ENCODE measurements around the gene ANO4. TPM values are rescaled to one million over a fixed set of nuclear protein-coding genes. Genes with fewer than 3 reads are reported as not detected.
"Not testable (repeated sequence)": the region's sequence is repeated elsewhere in the genome, so short reads cannot be mapped to it uniquely, and the experiment has no call there.

ANO4 gene
- total RNA-seq, 2 donors from 2014 or later = 3.4 to 4.0 TPM

DNA sequence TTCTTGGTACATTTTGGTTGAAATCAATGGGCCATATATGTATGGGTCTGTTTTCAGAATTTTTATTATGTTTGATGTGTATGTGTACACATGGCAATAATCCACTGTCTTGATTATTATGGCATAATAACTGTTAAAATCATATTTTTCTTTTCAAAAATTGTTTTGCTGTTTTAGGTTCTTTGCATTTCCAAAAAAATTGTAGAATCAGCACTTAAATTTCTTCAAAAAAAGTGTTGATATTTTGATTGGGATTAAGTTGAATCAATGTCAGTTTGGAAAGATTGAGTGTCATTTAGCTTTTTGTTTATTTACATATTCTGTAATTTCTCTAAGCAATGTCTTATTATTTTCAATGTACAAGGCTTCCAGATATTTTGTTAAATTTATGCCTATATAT is 261.4 kb downstream of the ANO4 start:
- no peak for DNase-seq
- H3K36me3 ChIP-seq (ENCODE audit: control insufficient read depth, insufficient read depth, low read length) = no peaks in the 10 kb centered on the region
- no peak overlapping the region for H3K9ac ChIP-seq (ENCODE audit: extremely low read depth, low read length, poor library complexity, severe bottlenecking)
- no peak overlapping the region for H3K27ac ChIP-seq (ENCODE audit: low read depth, low read length)
- no peak overlapping the region for H3K27ac Mint-ChIP-seq
- H3K4me3 ChIP-seq (ENCODE audit: low read length) = no peak overlapping the region
- no peaks in the 10 kb centered on the region for H3K9me3 ChIP-seq (ENCODE audit: control insufficient read depth, low read length)
- no peaks in the 10 kb centered on the region for H3K4me1 Mint-ChIP-seq
- H3K4me3 Mint-ChIP-seq = no peak overlapping the region
- H3K9me3 Mint-ChIP-seq = peaks cover 8% of the 10 kb centered on the region
- TF ChIP-seq, protein P1, sequence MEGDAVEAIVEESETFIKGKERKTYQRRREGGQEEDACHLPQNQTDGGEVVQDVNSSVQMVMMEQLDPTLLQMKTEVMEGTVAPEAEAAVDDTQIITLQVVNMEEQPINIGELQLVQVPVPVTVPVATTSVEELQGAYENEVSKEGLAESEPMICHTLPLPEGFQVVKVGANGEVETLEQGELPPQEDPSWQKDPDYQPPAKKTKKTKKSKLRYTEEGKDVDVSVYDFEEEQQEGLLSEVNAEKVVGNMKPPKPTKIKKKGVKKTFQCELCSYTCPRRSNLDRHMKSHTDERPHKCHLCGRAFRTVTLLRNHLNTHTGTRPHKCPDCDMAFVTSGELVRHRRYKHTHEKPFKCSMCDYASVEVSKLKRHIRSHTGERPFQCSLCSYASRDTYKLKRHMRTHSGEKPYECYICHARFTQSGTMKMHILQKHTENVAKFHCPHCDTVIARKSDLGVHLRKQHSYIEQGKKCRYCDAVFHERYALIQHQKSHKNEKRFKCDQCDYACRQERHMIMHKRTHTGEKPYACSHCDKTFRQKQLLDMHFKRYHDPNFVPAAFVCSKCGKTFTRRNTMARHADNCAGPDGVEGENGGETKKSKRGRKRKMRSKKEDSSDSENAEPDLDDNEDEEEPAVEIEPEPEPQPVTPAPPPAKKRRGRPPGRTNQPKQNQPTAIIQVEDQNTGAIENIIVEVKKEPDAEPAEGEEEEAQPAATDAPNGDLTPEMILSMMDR (conservative IDR thresholded peaks at IDR 0.05) = no peak
- no peaks in the 10 kb centered on the region for H3K36me3 Mint-ChIP-seq (ENCODE audit: low read depth)
- no peaks in the 10 kb centered on the region for H3K4me1 ChIP-seq (ENCODE audit: control insufficient read depth, insufficient read depth, low read length)
- no peaks in the 10 kb centered on the region for H3K27me3 Mint-ChIP-seq (ENCODE audit: insufficient read depth)
- H3K27me3 ChIP-seq (ENCODE audit: control insufficient read depth, insufficient read depth, low read length, poor library complexity, severe bottlenecking) = no peaks in the 10 kb centered on the region

DNA sequence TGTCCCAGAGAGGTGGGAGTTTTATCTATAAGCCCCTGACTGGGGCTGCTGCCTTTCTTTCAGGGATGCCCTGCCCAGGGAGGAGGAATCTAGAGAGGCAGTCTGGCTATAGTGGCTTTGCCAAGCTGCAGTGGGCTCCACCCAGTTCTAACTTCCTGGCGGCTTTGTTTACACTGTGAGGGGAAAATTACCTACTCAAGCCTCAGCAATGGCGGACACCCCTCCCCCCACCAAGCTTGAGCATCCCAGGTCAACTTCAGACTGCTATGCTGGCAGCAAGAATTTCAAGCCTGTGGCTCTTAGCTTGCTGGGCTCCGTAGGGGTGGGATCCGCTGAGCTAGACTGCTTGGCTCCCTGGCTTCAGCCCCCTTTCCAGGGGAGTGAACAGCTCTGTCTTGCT is 267.9 kb downstream of the ANO4 start:
- not testable (repeated sequence) for H3K36me3 ChIP-seq (ENCODE audit: control insufficient read depth, insufficient read depth, low read length); H3K4me3 Mint-ChIP-seq; DNase-seq; H3K27me3 ChIP-seq (ENCODE audit: control insufficient read depth, insufficient read depth, low read length, poor library complexity, severe bottlenecking); H3K36me3 Mint-ChIP-seq (ENCODE audit: low read depth); H3K4me1 Mint-ChIP-seq; H3K4me3 ChIP-seq (ENCODE audit: low read length); H3K4me1 ChIP-seq (ENCODE audit: control insufficient read depth, insufficient read depth, low read length); H3K27me3 Mint-ChIP-seq (ENCODE audit: insufficient read depth); H3K9ac ChIP-seq (ENCODE audit: extremely low read depth, low read length, poor library complexity, severe bottlenecking); H3K9me3 ChIP-seq (ENCODE audit: control insufficient read depth, low read length); H3K27ac Mint-ChIP-seq; H3K27ac ChIP-seq (ENCODE audit: low read depth, low read length)
- 76 to 90% methylated on average over 3 to 4 of the region's 4 CpGs for WGBS, 2 experiments (ENCODE audit: insufficient coverage in 1 of 2, insufficient read length in 1 of 2)
- peaks cover 11% of the 10 kb centered on the region for H3K9me3 Mint-ChIP-seq

DNA sequence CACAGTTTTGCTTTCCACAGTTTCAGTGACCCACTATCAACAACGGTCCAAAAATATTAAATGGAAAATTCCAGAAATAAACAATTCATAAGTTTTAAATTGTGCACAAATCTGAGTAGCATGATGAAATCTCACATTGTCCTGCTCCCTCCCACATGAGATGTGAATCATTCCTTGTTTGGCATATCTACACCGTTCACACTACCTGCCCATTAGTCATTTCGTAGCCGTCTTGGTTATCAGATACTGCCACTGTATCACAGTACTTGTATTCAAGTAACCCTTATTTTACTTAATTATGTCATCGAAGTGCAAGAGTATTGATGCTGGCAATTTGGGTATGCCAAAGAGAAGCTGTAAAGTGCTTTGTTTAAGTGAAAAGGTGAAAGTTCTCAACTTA is 270.1 kb downstream of the ANO4 start:
- Mint-ChIP-seq H3K9me3 (peaks cover 6% of the 10 kb centered on the region), H3K36me3 (ENCODE audit: low read depth) (peaks cover 2% of the 10 kb centered on the region), H3K4me3 (no peak overlapping the region), H3K27me3 (ENCODE audit: insufficient read depth) (no peaks in the 10 kb centered on the region), H3K27ac (no peak overlapping the region), H3K4me1 (no peaks in the 10 kb centered on the region)
- WGBS, 2 experiments (ENCODE audit: insufficient coverage in 1 of 2, insufficient read length in 1 of 2) = 97% methylated on average over 5 of the region's 5 CpGs
- DNase-seq = no peak
- no peaks in the 10 kb centered on the region for H3K36me3 ChIP-seq (ENCODE audit: control insufficient read depth, insufficient read depth, low read length)
- no peak overlapping the region for H3K4me3 ChIP-seq (ENCODE audit: low read length)
- no peaks in the 10 kb centered on the region for H3K4me1 ChIP-seq (ENCODE audit: control insufficient read depth, insufficient read depth, low read length)
- TF ChIP-seq, protein P1 (conservative IDR thresholded peaks at IDR 0.05) = no peak
- no peak overlapping the region for H3K27ac ChIP-seq (ENCODE audit: low read depth, low read length)
- no peaks in the 10 kb centered on the region for H3K27me3 ChIP-seq (ENCODE audit: control insufficient read depth, insufficient read depth, low read length, poor library complexity, severe bottlenecking)
- H3K9ac ChIP-seq (ENCODE audit: extremely low read depth, low read length, poor library complexity, severe bottlenecking) = no peak overlapping the region
- no peaks in the 10 kb centered on the region for H3K9me3 ChIP-seq (ENCODE audit: control insufficient read depth, low read length)

DNA sequence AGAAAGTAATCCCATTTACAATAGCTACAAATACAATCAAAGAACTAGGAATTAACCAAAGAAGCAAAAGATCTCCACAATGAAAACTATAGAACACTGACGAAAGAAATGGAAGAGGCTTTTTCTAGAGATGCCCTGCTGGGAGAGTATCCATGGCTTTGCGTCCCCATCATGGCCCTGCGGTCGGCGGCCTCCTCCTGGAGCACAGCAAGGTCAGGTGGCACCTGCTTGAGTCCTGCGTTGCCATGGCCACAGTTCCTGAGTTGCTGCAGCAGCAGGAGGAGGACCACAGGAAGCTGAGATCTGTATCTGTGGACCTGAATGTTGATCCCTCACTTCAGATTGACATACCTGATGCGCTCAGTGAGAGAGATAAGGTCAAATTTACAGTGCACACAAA is 271.9 kb downstream of the ANO4 start:
- no peaks in the 10 kb centered on the region for H3K27me3 ChIP-seq (ENCODE audit: control insufficient read depth, insufficient read depth, low read length, poor library complexity, severe bottlenecking)
- Mint-ChIP-seq H3K4me1 (no peaks in the 10 kb centered on the region), H3K9me3 (peaks cover 5% of the 10 kb centered on the region), H3K27ac (no peak overlapping the region), H3K36me3 (ENCODE audit: low read depth) (peaks cover 2% of the 10 kb centered on the region), H3K4me3 (no peak overlapping the region), H3K27me3 (ENCODE audit: insufficient read depth) (no peaks in the 10 kb centered on the region)
- H3K4me3 ChIP-seq (ENCODE audit: low read length) = no peak overlapping the region
- WGBS, 2 experiments (ENCODE audit: insufficient coverage in 1 of 2, insufficient read length in 1 of 2) = 80 to 92% methylated on average over 1 to 7 of the region's 7 CpGs
- no peaks in the 10 kb centered on the region for H3K4me1 ChIP-seq (ENCODE audit: control insufficient read depth, insufficient read depth, low read length)
- DNase-seq = no peak
- H3K9me3 ChIP-seq (ENCODE audit: control insufficient read depth, low read length) = no peaks in the 10 kb centered on the region
- H3K9ac ChIP-seq (ENCODE audit: extremely low read depth, low read length, poor library complexity, severe bottlenecking) = no peak overlapping the region
- H3K36me3 ChIP-seq (ENCODE audit: control insufficient read depth, insufficient read depth, low read length) = no peaks in the 10 kb centered on the region
- no peak overlapping the region for H3K27ac ChIP-seq (ENCODE audit: low read depth, low read length)
- TF ChIP-seq, protein P1 (conservative IDR thresholded peaks at IDR 0.05) = no peak

Measured in endodermal cell (in vitro differentiated cells).